Kasumi-1 (cell line): ENCODE data around the gene RPS19.
A peak's percentile ranks its signal among the peaks of the same experiment; 100 is the strongest.

Source experiments
- DNase-seq, 2 experiments: peaks; one replicate each; lab custom pipeline; 2025; lab: John Stamatoyannopoulos, UW

Gene RPS19

DNA sequence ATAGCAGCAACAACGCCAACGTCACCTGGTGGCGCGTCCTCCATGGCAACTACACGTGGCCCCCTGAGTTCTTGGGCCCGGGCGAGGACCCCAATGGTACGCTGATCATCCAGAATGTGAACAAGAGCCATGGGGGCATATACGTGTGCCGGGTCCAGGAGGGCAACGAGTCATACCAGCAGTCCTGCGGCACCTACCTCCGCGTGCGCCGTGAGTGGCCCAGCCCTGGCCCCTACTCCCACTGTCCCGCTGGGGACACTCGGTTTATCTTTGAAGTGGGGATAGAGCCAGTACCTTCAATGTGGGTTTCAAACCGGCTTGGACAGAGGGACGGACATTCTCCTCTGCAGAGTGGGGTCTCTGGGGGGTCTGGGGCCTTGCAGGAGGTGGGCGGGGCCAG is 19.0 kb downstream of the RPS19 start:
- no peak for DNase-seq

DNA sequence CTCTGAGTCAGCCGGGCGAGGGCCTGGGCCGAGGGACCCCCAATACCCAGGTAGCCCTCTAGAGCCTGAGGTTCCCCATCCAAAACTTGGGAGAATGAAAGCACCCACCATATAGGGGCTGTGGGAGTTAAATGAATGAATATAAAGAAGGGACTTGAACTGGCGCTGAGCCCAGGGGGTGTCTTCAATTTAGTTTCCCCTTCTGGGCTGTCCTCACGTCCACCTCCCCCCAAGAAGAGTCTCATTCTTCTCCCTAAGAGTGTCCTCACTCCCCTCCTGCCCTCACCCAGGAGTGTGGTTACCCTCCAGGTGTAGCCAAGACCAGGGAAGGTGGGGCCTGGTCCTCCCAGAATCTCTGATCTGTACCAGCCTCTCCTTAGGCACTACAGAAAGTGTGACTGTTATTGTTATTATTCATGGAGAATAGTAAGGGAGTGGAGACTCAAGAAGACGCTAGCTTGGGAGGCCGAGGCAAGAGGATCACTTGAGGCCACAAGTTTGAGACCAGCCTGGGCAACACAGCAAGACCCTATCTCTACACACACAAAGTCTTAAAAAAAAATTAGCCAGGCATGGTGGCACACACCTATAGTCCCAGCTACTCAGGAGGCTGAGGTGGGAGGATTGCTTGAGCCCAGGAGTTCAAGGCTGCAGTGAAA is 19.7 kb downstream of the RPS19 start:
- no peak for DNase-seq

DNA sequence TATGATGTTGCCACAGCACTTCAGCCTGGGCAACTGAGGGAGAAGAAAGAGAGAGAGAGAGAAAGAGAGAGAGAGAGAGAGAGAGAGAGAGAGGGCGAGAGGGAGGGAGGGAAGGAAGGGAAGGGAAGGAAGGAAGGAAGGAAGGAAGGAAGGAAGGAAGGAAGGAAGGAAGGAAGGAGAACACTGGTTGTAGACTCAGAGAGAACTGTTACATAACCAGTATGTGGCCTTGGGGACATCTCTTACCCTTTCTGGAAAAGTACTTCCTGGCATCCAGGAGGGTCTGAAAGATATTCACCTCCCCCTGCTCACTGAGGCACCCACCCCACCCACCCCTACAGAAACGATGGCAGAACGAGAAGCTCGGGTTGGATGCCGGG is 20.3 kb downstream of the RPS19 start:
- DNase-seq, result no peak

DNA sequence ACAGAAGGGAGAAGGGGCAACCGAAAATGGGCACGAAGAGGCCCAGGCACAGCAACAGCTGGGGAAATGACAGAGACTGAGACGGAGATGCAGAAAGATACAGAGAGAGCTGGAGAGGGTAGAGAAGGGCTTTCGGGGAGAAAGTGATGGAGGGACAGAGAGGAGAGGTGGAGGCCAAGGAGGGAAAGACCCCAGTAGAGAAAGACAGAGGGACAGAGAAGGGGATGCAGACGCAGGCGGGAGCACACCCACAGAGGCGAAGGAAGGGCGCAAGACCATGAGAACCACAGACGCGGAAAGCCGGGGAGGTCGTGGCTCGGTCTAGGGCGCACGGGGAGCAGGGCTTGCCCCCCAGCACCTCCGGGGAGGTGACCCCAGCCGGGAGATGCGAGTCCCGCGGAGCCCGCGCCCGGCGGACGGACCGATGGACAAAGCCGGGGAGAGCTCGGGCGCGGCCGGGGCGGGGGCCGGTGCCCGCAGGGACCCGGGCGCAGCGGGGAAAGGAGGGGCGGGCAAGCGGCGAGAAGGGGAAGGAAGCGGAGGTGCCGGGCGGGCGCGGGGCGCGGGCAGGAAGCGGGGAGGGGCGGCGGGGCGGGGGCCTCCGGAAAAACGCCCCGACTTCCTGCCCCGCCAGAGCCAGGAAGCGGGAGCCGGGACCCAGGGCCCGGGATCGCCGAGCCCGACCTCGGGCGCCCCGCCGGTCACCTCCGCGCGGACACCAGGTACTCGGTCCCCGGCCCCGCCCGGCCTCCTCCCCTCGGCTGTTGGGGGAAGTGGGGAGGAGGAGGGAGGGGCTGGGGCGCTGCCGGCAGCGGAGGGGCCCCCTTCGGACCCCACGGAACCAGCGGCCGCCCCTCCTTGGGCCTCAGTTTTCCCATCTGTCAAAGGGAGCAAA is 22.8 kb downstream of the RPS19 start, which contains the start of gene ARHGEF1:
Gene ARHGEF1 (plus strand): TSS at position 617 of the 895 bp plus-strand sequence. CDS start 4,899 bp downstream, outside the sequence.
- peak; percentile 19 to 45 for DNase-seq

DNA sequence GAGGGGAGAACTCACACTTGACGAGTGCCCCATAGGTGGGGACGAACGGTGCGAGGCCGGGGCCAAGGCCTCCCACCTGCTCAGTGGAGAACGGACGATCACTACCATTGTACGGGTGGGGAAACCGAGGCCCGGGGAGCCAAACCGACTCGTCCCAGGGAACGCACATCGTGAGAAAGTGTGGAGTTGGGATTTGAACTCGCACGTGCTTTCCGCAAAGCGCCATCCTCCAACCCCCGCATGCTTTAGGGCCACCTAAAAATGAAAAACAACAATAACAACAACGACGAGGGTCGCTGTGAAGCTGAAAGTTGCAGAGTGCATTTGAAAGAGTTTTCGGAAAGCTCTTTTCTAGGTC is 23.4 kb downstream of the RPS19 start:
- DNase-seq, result no peak

DNA sequence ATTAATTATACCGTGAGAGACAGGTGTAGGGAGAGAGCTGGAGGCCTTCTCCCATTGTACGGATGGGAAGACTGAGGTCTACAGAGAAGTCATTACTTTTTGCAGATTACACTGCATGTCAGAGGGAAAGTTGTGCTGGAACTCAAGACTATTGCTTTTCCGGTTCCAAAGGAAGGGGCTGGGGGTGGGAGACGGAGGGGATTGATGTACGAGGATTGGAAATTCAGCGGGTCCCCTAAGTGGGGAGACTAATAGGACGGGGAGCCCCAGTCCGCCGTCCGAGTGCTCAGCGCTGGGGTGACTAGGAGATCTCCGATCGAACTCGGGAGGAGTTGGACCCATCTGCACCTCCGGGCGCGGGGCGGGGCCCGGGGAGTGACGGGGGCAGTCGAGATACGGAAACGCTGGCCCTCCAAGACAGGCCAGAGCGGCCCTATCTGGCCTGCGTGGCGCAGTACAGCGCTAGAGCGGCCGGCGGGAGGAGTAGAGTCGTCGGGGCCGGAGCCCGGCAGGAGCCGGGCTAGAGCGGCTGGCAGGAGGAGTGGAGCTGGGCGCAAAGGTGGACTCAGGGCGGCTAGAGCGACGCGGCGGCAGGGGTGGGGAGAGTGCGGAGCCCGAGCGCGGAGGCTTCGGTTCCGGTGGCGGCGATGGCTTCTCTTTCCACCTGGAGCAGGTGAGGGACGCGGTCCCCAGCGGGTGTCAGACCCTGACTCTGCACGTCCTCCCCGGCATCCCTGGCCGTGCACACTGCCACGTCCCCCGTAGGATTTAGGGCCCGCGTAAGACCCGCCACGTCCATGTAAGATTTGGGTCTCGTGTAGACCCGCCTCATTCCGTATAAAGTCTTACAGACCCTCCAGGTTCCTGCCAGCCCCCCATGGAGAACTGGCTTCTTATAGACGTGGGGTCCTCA is 24.0 kb downstream of the RPS19 start:
- peak; percentile 98 for DNase-seq

DNA sequence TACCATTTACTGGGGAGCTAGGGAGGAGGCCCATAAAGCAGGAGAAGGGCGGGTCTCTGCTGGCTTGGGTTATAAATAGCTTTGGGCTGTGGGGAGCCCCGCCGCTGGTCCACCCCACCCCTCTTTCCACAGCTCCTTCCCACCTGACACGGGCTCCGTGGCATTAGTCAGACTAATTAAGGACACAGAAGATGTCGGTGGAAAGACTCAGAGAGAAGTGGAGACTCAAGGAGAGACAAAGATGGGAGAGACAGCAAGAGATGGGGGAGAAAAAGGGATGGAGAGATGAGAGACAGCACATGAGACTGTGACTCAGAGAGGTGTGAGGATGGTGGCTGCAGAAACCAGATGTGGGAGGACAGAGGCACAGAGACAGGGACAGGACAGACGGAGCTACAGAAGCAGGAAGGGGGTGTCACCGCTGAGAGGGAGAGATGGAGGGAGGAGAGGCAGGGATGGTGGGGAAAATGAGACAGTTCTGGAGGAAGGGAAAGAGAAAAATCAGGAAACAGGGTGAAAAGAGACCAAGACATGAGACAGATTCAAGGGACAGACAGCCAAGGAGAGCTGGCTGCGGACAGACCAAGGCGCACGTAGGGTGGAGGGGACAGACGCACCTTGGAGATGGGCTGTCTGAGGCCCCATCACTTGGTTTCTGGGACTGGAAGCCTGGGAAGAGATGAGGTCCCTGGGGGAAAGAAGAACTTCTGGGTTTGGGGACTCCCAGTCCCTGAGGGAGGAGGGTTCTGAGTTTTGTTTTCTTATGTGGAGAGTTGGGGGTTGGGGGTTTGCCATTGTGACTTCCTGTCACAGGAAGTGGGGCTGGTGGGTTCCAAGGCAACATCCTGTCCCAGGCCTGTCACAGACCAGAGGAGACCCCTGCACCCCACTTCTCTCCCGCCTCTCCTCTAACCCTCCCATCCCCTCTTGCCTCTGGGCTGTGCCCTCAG is 27.0 kb downstream of the RPS19 start:
- DNase-seq, result peak; percentile 29 to 46

DNA sequence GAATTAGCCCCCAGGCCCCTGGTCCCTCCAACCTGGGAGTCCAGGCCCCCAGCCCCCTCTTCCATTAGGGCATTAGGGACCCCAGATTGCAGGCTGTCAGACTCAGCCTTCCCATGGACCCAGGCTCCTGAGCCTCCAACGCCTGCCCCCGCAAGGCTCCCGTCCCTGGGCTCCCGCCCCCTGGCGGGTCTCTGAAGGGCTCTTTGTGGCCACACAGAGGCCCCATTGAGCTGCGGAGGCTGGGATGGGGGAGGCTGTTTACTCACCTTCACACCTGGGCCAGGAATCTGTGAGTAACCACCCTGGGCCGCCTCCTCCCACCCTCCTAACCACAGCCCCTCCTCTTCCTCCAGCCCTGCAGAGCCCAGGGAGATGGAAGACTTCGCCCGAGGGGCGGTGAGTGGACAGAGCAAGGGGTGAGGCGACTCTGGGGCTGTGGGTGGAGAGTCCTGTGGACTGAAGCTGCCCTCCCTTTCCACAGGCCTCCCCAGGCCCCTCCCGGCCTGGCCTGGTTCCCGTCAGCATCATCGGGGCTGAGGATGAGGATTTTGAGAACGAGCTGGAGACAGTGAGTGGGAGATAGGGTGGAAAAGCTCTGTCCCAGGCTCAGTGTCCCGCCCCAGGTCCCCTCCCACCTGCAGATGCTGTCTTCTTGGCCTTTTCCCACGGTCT is 27.8 kb downstream of the RPS19 start:
- DNase-seq, result no peak

DNA sequence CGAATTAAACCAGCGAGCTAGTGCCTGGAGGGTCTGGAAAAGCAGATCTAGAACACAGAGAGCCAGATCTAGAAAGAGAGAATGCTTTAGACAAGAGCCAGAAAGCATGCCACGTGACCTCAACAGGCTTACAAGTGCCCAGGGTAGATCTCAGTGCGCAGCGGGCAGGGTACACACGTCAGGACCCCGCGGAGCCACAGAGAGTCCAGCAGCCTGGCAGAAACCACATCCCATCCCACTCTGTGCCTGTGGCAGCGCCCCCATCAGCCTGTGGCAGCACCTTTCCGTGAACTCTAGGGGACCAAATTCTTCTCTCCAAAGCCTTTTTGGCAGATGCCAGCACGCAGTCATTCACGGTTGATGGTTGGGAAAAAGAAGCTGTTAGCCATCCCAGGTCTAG is 28.9 kb downstream of the RPS19 start:
- no peak for DNase-seq

DNA sequence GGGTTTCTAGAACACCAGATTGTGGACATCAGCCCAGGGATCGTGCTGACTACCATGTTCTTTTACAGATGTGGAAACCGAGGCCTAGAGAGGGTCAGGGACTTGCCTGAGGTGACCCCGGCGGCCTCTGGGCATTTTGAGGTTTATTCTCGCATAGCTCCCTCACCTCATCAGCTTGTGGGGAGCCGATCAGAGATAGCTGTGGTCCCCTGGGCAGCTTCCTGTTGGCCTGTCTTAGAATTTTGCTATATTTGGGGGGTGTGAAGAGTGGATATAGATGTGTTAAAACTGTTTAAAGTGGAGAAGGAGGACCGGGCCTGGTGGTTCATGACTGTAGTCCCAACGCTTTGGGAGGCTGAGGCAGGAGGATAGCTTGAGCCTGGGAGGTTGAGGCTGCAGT is 29.8 kb downstream of the RPS19 start:
- no peak for DNase-seq

DNA sequence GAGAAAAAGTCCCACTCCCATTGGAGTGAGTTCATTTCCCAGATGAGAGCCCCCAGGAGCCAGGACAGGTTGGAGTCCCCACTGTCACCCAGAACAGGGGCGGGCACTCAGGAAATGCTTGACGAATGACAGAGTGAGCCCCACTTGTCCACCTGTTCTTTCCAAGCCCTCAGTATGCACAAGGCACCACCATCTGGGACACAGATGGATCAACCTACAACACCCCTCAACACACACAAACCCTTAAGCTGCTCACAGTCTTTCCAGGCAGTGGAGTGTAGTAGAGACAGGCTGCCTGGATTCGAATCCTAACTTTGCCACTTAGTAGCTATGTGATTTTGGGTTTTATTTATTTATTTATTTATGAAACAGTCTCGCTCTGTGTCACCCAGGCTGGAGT is 30.9 kb downstream of the RPS19 start:
- no peak for DNase-seq

DNA sequence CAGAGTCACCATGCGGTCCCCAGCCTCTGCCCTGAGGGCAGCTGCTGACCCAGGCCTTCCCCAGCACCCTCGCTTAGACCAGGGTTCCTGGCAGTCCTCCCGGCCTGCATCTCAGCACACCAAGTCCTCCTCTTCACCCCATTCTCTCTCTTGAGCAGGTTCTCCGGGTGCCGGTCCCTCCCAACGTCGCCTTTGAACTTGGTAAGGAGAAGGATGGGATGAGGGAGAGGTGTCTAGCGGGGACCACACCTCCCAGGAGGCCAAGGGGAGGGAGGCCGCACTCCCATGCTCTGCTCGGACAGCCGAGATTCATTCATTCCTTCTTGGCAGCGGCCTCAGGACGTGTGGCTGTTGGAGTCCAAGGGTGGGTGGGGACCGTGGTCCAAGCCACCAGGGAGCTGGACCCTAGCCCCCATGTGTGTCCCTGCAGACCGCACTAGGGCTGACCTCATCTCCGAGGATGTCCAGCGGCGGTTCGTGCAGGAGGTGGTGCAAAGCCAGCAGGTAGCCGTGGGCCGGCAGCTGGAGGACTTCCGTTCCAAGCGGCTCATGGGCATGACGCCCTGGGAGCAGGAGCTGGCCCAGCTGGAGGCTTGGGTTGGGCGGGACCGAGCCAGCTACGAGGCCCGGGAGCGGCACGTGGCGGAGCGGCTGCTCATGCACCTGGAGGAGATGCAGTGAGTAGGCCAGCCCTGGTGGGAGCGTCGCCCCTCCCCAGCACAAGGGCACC is 32.3 kb downstream of the RPS19 start:
- no peak for DNase-seq

DNA sequence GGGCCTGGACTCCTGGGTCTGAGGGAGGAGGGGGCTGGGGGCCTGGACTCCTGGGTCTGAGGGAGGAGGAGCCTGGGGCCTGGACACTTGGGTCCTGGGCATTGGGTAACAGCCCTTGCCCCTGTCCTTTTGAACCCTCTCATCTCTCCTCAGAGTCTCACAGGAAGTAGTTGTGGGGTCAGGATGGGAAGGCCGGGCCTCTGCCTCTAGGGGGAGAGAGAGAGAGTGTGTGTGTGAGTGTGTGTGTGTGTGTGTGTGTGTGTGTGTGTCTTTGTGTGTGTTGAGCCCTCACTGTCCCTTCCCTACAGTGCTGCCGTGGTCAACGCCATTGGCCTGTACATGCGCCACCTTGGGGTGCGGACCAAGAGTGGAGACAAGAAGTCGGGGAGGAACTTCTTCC is 33.8 kb downstream of the RPS19 start:
- peak; percentile 37 to 69 for DNase-seq

DNA sequence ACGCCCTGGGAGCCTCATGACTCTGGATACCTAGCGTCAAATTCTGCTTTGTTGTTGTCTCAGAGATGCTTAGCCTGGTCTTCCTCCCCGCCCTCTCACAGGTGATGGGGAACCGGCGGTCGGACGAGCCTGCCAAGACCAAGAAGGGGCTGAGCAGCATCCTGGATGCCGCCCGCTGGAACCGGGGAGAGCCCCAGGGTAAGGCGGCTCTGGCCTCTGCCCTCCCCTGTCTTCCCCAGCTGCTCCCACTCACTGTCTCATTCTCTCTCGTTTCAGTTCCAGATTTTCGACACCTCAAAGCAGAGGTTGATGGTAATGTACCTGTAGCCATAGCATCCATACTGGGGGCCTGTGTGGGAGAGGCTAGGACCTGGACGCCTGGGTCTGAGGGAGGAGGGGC is 34.3 kb downstream of the RPS19 start:
- no peak for DNase-seq

DNA sequence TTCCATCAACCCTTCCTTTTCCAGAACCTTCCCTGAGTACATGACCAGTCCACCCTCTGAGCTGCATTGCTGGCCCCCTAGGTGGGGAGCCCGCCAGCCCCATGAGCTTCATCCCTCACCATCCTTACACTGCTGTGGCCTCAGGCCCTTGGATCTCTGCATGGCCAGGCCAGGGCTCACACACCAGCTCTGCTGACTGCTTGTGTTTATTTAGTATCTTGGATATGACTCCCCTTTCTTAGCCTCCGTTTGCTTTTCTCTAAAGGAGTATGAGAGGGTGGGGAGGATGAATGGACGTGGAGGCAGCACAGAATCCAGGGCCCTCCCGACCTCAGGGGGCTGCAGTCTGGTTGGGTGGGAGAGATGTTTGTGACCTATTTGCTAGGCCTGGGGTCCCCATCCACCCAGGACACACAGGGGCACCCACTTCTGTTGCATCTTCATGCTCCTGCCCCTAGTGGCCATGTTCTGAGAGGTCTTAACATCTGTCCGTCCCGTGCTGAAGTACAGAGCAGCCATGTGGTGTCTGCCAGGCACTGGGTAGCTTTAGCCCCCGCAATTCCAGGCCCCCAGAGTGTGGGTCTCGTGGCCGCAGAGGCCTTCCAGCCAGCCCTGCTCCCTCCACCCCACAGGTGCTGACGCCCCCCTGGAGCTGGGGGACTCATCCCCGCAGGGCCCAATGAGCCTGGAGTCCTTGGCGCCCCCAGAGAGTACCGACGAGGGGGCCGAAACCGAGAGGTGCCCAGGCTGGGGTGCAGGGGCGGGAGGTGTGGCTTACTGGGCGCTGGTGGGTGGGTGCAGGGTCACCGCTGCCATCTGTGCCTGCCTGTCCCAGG is 35.9 kb downstream of the RPS19 start:
- DNase-seq, result peak; percentile 19 to 32

DNA sequence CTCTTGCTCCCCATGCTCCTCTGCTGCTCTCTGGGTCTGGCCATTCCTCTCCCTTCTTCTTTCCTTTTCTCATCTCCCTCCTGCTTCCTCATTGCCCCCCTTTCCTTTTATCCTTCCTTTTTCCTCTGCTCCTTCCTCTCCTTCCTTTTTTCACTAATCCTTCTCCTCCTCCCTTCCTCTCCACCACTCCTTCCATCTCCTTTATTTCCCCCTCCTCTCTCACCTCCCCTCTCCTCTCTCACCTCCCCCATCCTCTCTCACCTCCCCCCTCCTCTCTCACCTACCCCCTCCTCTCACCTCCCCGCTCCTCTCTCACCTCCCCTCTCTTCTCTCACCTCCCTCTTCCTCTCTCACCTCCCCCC is 36.5 kb downstream of the RPS19 start:
- no peak for DNase-seq

DNA sequence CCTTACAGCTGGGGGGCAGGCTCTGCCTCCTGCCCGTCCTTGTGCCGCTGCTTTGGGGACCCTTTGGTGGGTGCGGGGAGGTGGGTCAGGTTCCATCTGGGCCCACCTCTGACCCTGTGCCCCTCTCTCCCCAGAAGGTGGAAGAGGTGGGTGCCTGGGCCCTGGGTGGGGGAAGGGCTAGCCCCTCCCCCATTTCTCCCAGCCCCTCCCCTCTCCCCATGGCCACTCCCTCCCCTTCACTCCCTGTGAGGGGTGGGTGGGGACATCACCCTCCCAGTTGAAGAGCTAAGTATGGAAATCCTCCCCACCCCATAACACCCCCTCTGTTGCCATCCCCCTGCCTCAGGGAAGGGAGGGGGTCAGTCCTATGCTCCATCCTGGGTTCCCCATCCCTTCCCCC is 37.1 kb downstream of the RPS19 start:
- no peak for DNase-seq

DNA sequence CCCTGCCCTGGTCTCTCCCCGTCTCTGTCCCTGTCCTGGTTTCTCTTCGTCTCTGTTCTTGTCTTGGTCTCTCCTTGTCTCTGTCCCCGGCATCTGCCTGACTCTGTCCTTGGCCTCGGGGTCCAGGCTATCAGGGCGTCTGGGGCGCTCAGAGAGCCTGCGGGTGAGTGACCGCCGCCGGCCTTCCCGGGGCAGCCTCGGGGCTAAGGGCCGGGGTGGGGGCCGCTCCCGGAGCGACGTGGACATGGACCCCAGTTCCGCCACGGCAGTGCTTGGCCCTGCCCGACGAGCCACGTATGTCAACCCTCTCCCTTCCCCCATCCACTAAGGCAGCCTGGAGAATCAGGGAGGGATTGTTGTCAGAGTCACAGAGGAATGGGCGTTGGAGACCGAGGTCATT is 37.8 kb downstream of the RPS19 start:
- DNase-seq, result no peak

DNA sequence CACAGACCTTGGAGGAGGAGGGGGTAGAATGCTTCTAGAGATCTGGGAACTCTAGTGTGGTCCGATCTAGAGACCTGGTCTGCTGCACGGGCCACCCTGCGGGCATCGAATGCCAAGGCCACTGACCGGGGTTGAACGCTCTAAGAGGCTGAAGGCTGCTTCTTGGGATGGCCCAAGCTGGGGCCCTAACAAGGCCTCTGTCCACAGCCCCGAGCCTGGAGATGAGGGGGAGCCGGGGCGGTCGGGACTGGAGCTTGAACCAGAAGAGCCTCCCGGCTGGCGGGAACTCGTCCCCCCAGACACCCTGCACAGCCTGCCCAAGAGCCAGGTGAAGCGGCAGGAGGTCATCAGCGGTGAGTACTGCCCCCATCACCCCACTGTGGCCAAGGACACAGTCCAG is 38.2 kb downstream of the RPS19 start:
- DNase-seq, result no peak
